Measurements from ENCODE around the gene LIG4.

LIG4 gene

DNA sequence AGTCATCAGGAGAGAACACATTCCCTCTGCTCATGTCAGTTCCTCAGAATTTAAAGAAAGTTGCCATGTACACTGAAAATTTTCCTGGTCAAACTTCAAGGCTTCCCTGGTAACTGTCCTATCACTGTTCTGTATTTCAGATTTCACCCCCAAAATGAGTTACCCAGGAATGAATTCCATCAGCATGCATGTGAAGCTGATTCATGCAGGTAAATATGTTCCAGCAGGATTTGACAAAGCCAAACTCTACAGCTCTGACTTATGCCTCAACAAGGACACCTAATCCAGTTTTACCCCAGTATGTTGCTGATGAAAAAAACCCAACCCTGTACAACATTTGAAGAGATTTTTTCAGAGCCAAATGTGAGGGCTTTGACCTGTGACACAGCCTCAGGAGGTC lies 21.5 kb downstream of the LIG4 start:
- DNase-seq: no peak

DNA sequence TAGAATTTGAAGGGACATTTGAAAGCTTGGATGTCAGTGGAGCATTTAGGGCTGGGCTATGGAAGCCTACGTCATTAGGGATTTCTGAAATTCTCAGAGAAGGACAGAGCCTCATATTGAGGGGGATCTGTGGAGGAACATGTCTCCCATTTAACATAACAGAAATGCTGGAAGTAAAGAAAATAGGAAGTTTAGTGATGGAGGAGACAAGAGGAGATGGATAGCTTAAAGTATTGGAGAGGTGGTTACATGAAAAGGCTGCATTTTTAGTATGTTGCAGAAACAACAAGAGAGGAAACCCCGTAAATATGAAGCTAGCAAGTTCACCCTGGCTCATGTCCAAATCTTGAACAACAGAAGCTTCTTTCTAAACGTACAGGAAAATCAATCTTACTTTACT lies 24.4 kb downstream of the LIG4 start:
- DNase-seq: no peak

DNA sequence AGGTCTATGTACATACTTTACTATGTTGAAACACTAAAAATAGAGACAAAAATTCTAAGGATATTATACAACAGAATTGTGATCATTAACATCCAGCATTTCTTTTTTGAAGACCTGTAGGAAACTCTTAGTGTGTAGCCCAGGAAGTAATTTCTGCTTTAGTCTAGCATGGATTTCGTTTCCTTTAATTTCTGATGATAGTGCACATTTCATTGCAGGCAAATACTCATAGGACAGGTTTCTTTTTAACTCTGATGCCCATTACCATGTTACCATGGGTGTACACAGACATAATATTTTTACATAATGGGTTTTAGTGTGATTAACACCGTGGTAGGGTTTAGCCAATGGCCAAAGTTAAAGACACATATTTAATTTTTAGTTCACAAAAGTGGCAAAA lies 27.1 kb downstream of the LIG4 start:
- DNase-seq: no peak

DNA sequence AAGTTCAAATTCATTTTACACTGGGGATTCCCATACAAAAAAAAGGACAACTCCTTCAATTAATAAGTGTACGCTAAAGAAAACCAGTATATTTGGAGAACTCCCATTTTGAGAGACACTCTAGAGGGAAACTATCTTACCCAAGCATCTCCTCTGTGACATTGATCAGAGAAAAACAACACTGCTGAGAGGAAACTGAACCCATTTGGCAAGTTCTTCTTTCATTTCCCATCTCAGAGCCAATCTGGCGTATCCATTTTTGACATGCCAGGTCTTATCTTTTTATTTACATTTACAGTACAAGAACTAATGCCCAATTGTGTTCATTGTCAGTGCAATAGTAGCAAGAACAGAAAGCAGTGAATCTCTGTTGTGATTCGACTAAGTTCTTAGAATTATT lies 30.1 kb downstream of the LIG4 start:
- DNase-seq: no peak

DNA sequence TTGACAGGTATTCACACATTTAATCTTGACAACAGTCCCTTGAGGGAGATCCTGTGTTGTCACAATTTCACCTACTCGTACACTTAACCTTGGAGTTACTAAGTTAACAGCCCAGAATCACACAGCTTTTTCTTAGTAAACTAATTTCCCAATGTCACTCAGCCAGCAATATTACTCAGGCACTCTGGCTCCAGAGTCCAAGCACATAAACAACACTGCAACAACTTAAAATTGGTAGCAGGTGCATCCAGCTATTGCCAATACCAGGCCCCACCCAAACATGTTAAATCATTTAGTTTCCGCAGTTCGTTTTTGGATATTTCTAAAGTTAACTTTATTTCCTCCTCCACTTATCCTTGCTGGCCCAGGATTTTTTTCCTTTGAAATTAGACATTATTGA lies 32.7 kb downstream of the LIG4 start:
- no peak for DNase-seq

DNA sequence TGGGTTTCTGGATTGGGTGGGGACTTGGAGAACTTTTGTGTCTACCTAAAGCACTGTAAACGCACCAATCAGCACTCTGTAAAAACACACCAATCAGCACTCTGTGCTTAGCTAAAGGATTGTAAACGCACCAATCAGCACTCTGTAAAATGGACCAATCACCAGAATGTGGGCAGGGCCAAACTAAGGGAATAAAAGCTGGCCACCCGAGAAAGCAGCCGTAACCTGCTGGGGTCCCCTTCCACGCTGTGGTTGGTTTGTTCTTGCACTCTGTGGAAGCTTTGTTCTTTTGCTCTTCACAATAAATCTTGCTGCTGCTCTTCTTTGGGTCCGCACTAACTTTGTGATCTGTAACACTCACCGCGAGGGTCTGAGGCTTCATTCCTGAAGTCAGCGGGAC lies 37.3 kb downstream of the LIG4 start:
- no peak for DNase-seq

DNA sequence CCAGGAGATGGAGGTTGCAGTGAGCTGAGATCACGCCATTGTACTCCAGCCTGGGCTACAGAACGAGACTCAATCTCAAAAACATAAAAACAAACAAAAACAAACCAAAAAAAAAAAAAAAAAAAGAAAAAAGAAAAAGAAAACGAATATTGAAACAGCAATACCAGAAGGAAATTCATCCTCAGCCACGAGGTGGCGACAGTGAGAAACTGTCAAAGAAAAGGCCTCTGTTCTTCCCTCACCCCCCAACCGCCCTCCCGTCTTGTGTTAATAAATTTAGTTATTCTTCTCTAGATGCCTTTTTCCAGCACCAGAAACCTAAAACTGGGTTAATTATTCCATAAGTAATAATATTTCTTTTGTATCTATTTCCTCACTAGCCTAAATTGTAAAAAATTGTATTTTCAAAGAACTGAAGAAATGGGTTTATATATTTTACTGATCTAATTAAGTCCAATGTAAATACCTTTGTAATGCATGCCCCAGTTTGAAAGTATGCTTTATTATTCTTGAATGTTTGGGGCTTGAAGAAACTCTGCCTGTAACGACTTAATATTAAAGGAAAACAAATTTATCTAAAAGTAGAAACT lies 38.6 kb downstream of the LIG4 start:
- DNase-seq: peak; percentile 65 to 69

DNA sequence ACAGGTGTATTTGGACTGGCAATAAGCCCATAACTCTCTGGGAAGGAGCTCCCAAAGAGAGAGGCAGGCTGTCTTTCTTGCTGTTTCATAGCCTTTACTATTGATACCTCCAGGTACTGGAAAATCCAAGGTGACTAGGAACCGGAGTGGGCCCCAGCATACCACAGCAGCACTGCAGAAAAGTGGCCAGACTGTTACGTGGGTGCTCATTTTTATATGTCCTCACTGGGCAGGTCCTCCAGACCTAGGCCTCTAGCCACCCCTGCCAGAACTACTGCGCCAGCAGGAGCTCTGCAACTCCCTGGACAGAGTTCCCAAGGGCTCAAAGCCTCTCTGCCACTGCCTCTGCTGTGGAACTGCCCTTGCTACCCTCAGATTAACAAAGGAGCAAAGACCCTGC lies 46.4 kb downstream of the LIG4 start:
- no peak for DNase-seq

DNA sequence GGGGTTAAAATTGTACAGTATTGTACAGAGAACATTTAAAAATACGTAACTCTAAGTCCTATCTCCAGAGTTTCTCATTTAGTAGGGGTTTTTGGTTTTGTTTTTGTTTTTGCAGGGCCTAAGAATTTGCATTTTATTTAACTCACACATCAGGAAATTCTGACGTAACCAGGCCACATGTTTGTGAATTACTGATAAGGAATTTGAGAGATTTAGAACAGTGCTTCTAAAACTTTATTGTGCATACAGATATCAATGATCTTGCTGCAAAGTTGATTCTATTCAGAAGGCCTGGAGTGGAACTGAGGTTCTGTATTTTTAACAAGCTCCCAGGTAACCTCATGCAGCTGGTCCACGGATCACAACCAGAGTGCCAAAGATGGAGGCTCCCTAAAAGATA lies 49.3 kb downstream of the LIG4 start:
- no peak for DNase-seq

DNA sequence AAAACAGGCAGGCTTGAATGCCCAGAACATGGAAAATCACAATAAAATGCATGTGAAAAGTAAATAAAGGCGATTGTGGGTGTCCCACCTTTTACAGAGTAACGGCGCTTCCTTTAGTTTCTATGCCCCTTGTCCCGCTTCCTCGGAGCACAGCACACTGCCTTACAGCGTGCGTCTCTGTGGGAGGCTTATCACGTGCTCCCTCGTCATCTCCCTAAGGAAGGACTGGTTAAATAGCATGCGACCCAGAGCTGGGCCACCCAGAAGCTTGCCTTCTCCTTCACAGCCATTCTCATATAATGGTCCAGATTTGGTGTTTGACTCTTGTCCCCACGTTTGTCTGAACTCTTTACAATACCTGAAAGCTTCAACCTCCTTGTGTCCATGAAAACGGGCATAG lies 56.6 kb downstream of the LIG4 start:
- DNase-seq: no peak
